HG02943 (cell line): ENCODE results near the gene GDPD1.
A peak's percentile ranks its signal among the peaks of the same experiment; 100 is the strongest.
"Not testable (repeated sequence)": the region's sequence is repeated elsewhere in the genome, so short reads cannot be mapped to it uniquely, and the experiment has no call there.

Source experiments
- ATAC-seq: cut with Tn5 transposase; IDR thresholded peaks from one replicate; pipeline ENCODE4 v1.9.1; 2021; ENCODE audit warnings: mild to moderate bottlenecking, low read depth, moderate library complexity; ENCODE audit not compliant: unreplicated experiment

Gene GDPD1

GRCh38 chr17:59238906-59239305, 18.6 kb downstream of the GDPD1 start:
- no peak for ATAC-seq

GRCh38 chr17:59244081-59244480, 23.8 kb downstream of the GDPD1 start:
- no peak for ATAC-seq

GRCh38 chr17:59254742-59255141, 34.4 kb downstream of the GDPD1 start:
- no peak for ATAC-seq

GRCh38 chr17:59257101-59257500, 36.8 kb downstream of the GDPD1 start:
- ATAC-seq = no peak

- ATAC-seq = no peak
Observed at GRCh38 chr17:59260722-59261121, 40.4 kb downstream of the GDPD1 start.

- no peak for ATAC-seq
Observed at GRCh38 chr17:59266745-59267144, 46.4 kb downstream of the GDPD1 start.

- no peak for ATAC-seq
Observed at GRCh38 chr17:59267776-59268175, 47.5 kb downstream of the GDPD1 start.

GRCh38 chr17:59275618-59276017, 55.3 kb downstream of the GDPD1 start:
- no peak for ATAC-seq

- peak; percentile 65 for ATAC-seq
Observed at GRCh38 chr17:59277031-59277430, 56.7 kb downstream of the GDPD1 start.

GRCh38 chr17:59278406-59278805, 58.1 kb downstream of the GDPD1 start:
- no peak for ATAC-seq

- no peak for ATAC-seq
Observed at GRCh38 chr17:59284317-59284716, 64.0 kb downstream of the GDPD1 start.

- ATAC-seq = no peak
Observed at GRCh38 chr17:59287452-59287851, 67.1 kb downstream of the GDPD1 start.

GRCh38 chr17:59287891-59288290, 67.6 kb downstream of the GDPD1 start:
- no peak for ATAC-seq

GRCh38 chr17:59289981-59290301, 69.6 kb downstream of the GDPD1 start:
- ATAC-seq = no peak

- ATAC-seq = not testable (repeated sequence)
Observed at GRCh38 chr17:59290302-59290998, 70.1 kb downstream of the GDPD1 start.

- no peak for ATAC-seq
Observed at GRCh38 chr17:59292174-59292523, 71.8 kb downstream of the GDPD1 start.

GRCh38 chr17:59296190-59296589, 75.9 kb downstream of the GDPD1 start:
- ATAC-seq = no peak

GRCh38 chr17:59298521-59298920, 78.2 kb downstream of the GDPD1 start:
- ATAC-seq = no peak

GRCh38 chr17:59299400-59300092, 79.2 kb downstream of the GDPD1 start:
- ATAC-seq = no peak

GRCh38 chr17:59300941-59301340, 80.6 kb downstream of the GDPD1 start:
- ATAC-seq = no peak

- no peak for ATAC-seq
Observed at GRCh38 chr17:59304811-59305210, 84.5 kb downstream of the GDPD1 start.

- no peak for ATAC-seq
Observed at GRCh38 chr17:59310263-59310920, 90.1 kb downstream of the GDPD1 start.
